ENCODE data around the gene FOXP1.

The FOXP1 gene

GRCh38 chr3:71330909-71331308, 252.6 kb downstream of the FOXP1 start:
- Histone ChIP-seq H3K4me1 (ENCODE audit: insufficient read depth, low read length, severe bottlenecking) (no peaks in the 10 kb centered on the region), H3K9ac (ENCODE audit: low read length) (no peak overlapping the region), H3K27me3 (ENCODE audit: insufficient read depth, low read length) (no peaks in the 10 kb centered on the region), H3K4me2 (ENCODE audit: low read length) (no peak overlapping the region), H2AFZ (ENCODE audit: low read length) (no peak overlapping the region), H3K9me3 (ENCODE audit: low read length) (no peaks in the 10 kb centered on the region), H3K36me3 (ENCODE audit: insufficient read depth, low read length) (peaks cover 44% of the 10 kb centered on the region), H3K79me2 (ENCODE audit: insufficient read depth, low read length) (no peaks in the 10 kb centered on the region), H3K9me2 (ENCODE audit: low read depth, low read length) (no peaks in the 10 kb centered on the region), H4K20me1 (ENCODE audit: insufficient read depth, low read length) (no peaks in the 10 kb centered on the region), H3K27ac (ENCODE audit: low read depth, low read length, poor library complexity, severe bottlenecking) (no peak overlapping the region), H3F3A (ENCODE audit: insufficient read depth, low read length) (no peaks in the 10 kb centered on the region), H3K4me3 (ENCODE audit: low read depth, low read length, poor library complexity, severe bottlenecking) (no peak overlapping the region)
- no peak for TF ChIP-seq CTCF (IDR thresholded peaks at IDR 0.05; ENCODE audit: low read length)
- TF ChIP-seq EZH2 (IDR thresholded peaks at IDR 0.05; ENCODE audit: borderline replicate concordance, low read length): no peak

GRCh38 chr3:71330505-71330904, 253.0 kb downstream of the FOXP1 start:
- Histone ChIP-seq H3K79me2 (ENCODE audit: insufficient read depth, low read length) (no peaks in the 10 kb centered on the region), H3K4me2 (ENCODE audit: low read length) (no peak overlapping the region), H3K4me1 (ENCODE audit: insufficient read depth, low read length, severe bottlenecking) (no peaks in the 10 kb centered on the region), H3K9me2 (ENCODE audit: low read depth, low read length) (no peaks in the 10 kb centered on the region), H3F3A (ENCODE audit: insufficient read depth, low read length) (no peaks in the 10 kb centered on the region), H3K27me3 (ENCODE audit: insufficient read depth, low read length) (no peaks in the 10 kb centered on the region), H2AFZ (ENCODE audit: low read length) (no peak overlapping the region), H3K4me3 (ENCODE audit: low read depth, low read length, poor library complexity, severe bottlenecking) (no peak overlapping the region), H3K36me3 (ENCODE audit: insufficient read depth, low read length) (peaks cover 44% of the 10 kb centered on the region), H3K9me3 (ENCODE audit: low read length) (no peaks in the 10 kb centered on the region), H4K20me1 (ENCODE audit: insufficient read depth, low read length) (no peaks in the 10 kb centered on the region), H3K27ac (ENCODE audit: low read depth, low read length, poor library complexity, severe bottlenecking) (no peak overlapping the region), H3K9ac (ENCODE audit: low read length) (no peak overlapping the region)
- TF ChIP-seq EZH2 (IDR thresholded peaks at IDR 0.05; ENCODE audit: borderline replicate concordance, low read length) (no peak), CTCF (IDR thresholded peaks at IDR 0.05; ENCODE audit: low read length) (no peak)

- Histone ChIP-seq H3K36me3 (ENCODE audit: insufficient read depth, low read length) (peaks cover 44% of the 10 kb centered on the region), H3K4me1 (ENCODE audit: insufficient read depth, low read length, severe bottlenecking) (no peaks in the 10 kb centered on the region), H3K9me2 (ENCODE audit: low read depth, low read length) (no peaks in the 10 kb centered on the region), H3K9me3 (ENCODE audit: low read length) (no peaks in the 10 kb centered on the region), H3K27me3 (ENCODE audit: insufficient read depth, low read length) (no peaks in the 10 kb centered on the region), H2AFZ (ENCODE audit: low read length) (no peak overlapping the region), H4K20me1 (ENCODE audit: insufficient read depth, low read length) (no peaks in the 10 kb centered on the region), H3K27ac (ENCODE audit: low read depth, low read length, poor library complexity, severe bottlenecking) (no peak overlapping the region), H3K79me2 (ENCODE audit: insufficient read depth, low read length) (no peaks in the 10 kb centered on the region), H3F3A (ENCODE audit: insufficient read depth, low read length) (no peaks in the 10 kb centered on the region), H3K9ac (ENCODE audit: low read length) (no peak overlapping the region), H3K4me2 (ENCODE audit: low read length) (no peak overlapping the region), H3K4me3 (ENCODE audit: low read depth, low read length, poor library complexity, severe bottlenecking) (no peak overlapping the region)
- no peak for TF ChIP-seq EZH2 (IDR thresholded peaks at IDR 0.05; ENCODE audit: borderline replicate concordance, low read length)
- no peak for TF ChIP-seq CTCF (IDR thresholded peaks at IDR 0.05; ENCODE audit: low read length)
Observed at GRCh38 chr3:71329817-71330216, 253.7 kb downstream of the FOXP1 start.
